GM19438 (cell line): ENCODE measurements around the gene ZNF524.

Experiments used
- ATAC-seq: cut with Tn5 transposase; IDR thresholded peaks from one replicate; pipeline ENCODE4 v1.9.1; 2021; ENCODE audit warnings: low read depth; ENCODE audit not compliant: unreplicated experiment

Gene ZNF524

DNA sequence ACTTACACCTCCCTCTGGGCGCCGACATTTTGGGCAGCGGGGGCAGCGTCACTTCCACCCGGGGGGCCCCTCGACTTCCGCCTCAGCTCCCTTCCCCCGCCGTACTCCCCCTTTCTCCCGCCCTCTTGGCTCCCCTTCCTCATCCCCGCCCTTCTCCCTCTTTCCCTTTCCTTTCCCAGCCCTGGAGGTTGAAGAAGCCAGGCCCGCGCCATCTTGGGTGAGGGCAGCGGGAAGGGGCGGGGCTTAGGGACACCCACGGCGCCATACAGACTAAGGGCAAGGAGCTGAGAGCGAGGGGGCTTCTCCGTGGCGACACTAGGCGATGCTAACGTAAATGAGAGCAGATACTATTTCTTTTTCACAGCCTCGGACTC is 633 bp upstream of the ZNF524 start, which contains the start of gene FIZ1:
TSS of gene FIZ1 (minus strand) at position 50 of the 374 bp plus-strand sequence. CDS start 1,652 bp downstream, outside the sequence.
- peak; percentile 54 for ATAC-seq

DNA sequence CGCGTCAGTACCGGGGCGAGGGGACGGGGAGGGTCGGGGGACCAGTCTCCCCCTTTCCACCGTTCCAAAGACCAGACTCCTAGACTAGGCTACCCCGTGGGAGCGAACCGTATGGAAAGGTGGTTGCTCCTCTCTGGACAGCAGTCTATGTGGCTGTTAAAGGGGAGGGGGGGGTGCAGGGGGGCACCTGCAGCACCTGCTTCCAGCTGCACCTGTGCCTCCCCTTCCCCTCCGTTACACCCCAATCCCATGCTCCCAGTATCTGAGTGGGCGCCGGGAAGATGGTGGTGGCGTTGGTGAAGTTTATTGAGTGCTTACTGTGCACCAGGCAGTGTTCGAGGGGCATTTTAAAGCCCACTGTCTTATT is 557 bp downstream of the ZNF524 start:
- ATAC-seq = no peak

GRCh38 chr19:55601084-55601483 is 996 bp downstream of the ZNF524 start:
- ATAC-seq = no peak

DNA sequence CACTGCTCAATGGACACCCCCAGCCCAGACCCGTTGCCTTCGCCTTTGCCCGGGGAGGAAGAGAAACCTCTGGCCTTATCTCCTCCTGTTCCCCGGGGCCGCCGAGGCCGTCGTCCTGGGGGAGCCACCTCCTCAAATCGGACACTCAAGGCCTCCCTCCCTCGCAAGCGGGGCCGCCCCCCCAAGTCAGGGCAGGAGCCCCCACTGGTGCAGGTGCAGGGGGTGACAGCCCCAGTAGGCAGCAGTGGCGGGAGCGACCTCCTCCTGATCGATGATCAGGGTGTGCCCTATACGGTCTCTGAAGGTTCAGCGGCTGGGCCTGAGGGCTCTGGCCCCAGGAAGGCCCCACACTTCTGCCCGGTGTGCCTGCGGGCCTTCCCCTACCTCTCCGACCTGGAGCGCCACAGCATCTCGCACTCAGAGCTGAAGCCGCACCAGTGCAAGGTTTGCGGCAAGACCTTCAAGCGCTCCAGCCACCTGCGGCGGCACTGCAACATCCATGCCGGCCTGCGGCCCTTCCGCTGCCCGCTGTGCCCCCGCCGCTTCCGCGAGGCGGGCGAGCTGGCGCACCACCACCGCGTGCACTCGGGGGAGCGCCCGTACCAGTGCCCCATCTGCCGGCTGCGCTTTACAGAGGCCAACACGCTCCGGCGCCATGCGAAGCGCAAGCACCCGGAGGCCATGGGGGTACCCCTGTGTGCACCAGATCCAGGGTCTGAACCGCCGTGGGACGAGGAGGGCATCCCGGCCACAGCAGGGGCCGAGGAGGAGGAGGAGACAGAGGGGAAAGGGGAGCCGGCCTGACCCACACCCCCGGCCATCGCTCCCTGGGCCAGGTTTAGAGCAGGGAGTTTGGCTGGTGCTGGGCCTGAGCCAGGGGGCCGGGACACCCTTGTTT is 2.3 kb downstream of the ZNF524 start:
- ATAC-seq = no peak

GRCh38 chr19:55603115-55603514 is 3.0 kb downstream of the ZNF524 start:
- ATAC-seq = no peak

GRCh38 chr19:55603581-55604292 is 3.6 kb downstream of the ZNF524 start:
- ATAC-seq = no peak

- peak; percentile 60 for ATAC-seq
These were observed 5.1 kb downstream of the ZNF524 start for GRCh38 chr19:55605207-55605636.

GRCh38 chr19:55605637-55606470 is 5.8 kb downstream of the ZNF524 start, which contains the start of gene ZNF865:
TSS of gene ZNF865 (plus strand) at chr19:55605647. CDS start at chr19:55613619, 7,972 bp downstream.
- ATAC-seq = no peak

GRCh38 chr19:55606471-55606787 is 6.3 kb downstream of the ZNF524 start:
- no peak for ATAC-seq

DNA sequence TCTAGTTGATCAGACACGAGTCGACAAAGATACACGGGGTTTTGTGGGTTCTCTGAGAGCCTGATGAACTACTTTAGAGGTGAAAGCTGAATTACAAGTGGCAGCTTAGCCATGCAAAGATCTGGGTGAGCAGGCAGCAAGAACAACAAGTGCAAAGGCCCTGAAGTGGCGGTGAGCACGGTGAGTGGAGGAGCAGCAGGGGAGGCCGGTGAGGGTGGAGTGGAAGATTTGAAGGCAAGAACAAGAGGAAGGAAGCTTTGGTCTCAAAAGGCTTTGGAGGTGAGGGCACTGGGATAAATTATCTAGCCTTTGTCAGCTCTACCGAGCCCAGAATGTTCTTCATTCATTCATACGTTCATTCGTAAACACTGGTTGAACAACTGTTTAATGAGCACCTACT is 6.7 kb downstream of the ZNF524 start:
- ATAC-seq = no peak

DNA sequence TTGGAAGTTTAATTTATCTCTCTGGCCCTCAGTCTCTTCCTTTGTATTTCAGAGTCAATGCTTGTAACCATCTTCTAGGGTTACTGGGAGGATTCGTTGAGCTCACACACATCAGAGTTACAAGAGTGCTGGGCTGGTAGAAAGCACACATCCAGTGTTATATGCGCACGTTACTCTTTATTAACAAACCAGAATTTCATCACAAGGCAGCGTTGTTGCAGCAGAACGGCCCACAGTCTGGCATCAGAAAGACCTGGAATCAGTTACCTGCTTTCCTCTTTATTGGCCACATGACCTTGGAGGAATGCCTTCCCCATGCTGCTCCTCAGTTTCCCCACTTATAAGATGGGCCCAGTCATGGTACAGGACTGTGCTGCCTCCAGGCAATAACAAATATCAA is 9.2 kb downstream of the ZNF524 start:
- ATAC-seq = no peak

GRCh38 chr19:55611300-55611982 is 11.4 kb downstream of the ZNF524 start:
- ATAC-seq = no peak

GRCh38 chr19:55611983-55612645 is 12.0 kb downstream of the ZNF524 start:
- no peak for ATAC-seq

- no peak for ATAC-seq
These were observed 13.3 kb downstream of the ZNF524 start for GRCh38 chr19:55613396-55613795.

DNA sequence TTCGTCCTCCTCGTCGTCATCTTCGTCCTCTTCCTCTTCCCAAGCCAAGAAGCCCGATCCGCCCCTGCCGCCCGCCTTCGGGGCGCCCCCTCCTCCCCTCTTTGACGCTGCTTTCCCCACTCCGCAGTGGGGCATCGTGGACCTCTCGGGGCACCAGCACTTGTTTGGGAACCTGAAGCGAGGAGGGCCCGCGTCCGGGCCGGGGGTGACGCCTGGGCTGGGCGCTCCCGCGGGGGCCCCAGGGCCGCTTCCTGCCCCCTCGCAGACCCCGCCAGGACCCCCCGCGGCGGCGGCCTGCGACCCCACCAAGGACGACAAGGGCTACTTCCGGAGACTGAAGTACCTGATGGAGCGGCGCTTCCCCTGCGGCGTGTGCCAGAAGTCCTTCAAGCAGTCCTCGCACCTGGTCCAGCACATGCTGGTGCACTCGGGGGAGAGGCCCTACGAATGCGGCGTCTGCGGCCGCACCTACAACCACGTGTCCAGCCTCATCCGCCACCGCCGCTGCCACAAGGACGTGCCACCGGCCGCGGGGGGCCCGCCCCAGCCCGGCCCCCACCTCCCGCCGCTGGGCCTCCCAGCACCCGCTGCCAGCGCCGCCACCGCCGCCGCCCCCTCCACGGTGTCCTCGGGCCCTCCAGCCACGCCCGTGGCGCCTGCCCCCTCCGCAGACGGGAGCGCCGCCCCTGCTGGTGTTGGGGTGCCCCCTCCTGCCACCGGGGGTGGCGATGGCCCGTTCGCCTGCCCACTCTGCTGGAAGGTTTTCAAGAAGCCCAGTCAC is 14.0 kb downstream of the ZNF524 start:
- no peak for ATAC-seq

DNA sequence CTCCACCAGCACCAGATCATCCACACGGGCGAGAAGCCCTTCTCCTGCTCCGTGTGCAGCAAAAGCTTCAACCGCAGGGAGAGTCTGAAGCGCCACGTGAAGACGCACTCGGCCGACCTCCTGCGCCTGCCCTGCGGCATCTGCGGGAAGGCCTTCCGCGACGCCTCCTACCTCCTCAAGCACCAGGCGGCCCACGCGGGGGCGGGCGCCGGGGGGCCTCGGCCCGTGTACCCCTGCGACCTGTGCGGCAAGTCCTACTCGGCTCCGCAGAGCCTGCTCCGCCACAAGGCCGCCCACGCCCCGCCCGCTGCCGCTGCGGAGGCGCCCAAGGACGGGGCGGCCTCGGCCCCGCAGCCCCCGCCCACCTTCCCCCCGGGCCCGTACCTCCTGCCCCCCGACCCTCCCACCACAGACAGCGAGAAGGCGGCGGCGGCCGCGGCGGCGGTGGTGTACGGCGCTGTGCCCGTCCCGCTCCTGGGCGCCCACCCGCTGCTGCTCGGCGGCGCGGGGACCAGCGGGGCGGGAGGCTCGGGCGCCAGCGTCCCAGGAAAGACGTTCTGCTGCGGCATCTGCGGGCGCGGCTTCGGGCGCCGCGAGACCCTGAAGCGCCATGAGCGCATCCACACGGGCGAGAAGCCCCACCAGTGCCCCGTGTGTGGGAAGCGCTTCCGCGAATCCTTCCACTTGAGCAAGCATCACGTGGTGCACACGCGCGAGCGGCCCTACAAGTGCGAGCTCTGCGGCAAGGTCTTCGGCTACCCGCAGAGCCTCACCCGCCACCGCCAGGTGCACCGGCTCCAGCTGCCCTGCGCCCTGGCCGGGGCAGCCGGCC is 14.8 kb downstream of the ZNF524 start:
- no peak for ATAC-seq

DNA sequence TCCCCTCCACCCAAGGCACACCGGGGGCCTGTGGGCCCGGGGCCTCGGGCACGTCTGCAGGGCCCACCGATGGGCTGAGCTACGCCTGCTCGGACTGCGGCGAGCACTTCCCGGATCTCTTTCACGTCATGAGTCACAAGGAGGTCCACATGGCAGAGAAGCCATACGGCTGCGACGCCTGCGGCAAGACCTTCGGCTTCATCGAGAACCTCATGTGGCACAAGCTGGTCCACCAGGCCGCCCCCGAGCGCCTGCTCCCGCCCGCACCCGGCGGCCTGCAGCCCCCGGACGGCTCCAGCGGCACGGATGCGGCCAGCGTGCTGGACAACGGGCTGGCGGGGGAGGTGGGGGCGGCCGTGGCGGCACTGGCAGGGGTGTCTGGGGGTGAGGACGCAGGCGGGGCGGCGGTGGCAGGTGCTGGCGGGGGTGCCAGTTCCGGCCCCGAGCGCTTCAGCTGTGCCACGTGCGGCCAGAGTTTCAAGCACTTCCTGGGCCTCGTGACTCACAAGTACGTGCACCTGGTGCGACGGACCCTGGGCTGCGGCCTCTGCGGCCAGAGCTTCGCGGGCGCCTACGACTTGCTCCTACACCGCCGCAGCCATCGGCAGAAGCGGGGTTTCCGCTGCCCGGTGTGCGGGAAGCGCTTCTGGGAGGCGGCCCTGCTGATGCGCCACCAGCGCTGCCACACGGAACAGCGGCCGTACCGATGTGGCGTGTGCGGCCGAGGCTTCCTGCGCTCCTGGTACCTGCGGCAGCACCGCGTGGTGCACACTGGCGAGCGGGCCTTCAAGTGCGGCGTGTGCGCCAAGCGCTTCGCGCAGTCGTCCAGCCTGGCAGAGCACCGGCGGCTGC is 15.7 kb downstream of the ZNF524 start:
- no peak for ATAC-seq
